ENCODE data around the gene PSME4. TPM values are rescaled to one million over a fixed set of nuclear protein-coding genes. Genes with fewer than 3 reads are reported as not detected.

The PSME4 gene
- total and polyA plus RNA-seq, 2 of the 13 experiments (the other 11 are each of a cell fraction or from before 2014, with no cell fraction given) = 52.1 to 77.8 TPM

- H3K27ac ChIP-seq (ENCODE audit: extremely low read length, insufficient read depth, low read length) = peak overlapping the region; percentile 52
- peak; percentile 54 for DNase-seq (ENCODE audit: low spot score)
- H3K27me3 ChIP-seq (ENCODE audit: control insufficient read depth in 1 of 2, insufficient read depth in 2 of 2, low read length in 2 of 2) = no peaks in the 10 kb centered on the region
- POLR2A ChIA-PET = interaction anchor here (0.9 to 1.8 kb wide), 2 partner anchors 9 to 37 kb away, joined by 3 to 8 read pairs; partner anchors contain the start of gene PSME4
- no peak overlapping the region for H3K4me3 ChIP-seq (replicated peaks in 1 of 3; ENCODE audit: insufficient read depth in 1 of 3, low read depth in 2 of 3, low read length in 3 of 3)
- H2AFZ ChIP-seq (ENCODE audit: low read length) = no peak overlapping the region
- no TSS peak for BruUV-seq (replicated peaks)
- intact Hi-C loops (cut with micrococcal nuclease; ENCODE audit: unreplicated experiment) (no loop called here), in situ Hi-C loops (cut with HindIII; ENCODE audit: extremely low pct_ligation_motif_present, low pct_unique_long_range_greater_than_20kb) (no loop called here)
- H3K9me3 ChIP-seq (ENCODE audit: low read length) = no peaks in the 10 kb centered on the region
- no peaks in the 10 kb centered on the region for H3K79me2 ChIP-seq (ENCODE audit: insufficient read depth, low read length)
- CTCF ChIA-PET (ENCODE audit: low intra/inter-chr PET ratio, low total read pairs) = no interaction called here
- WGBS (ENCODE audit: low lambda C conversion rate) = 55% methylated on average over 2 of the region's 2 CpGs
- H3K4me2 ChIP-seq (ENCODE audit: low read depth, low read length) = peak overlapping the region; percentile 41
- peak; percentile 15 for FAIRE-seq
- H3K4me1 ChIP-seq (ENCODE audit: insufficient read depth, low read length) = peaks cover 28% of the 10 kb centered on the region
- H3K9ac ChIP-seq (ENCODE audit: insufficient read depth, low read depth, low read length) = no peak overlapping the region
- H3K36me3 ChIP-seq (replicated peaks in 1 of 2; ENCODE audit: control insufficient read depth in 1 of 2, insufficient read depth in 2 of 2, low read length in 2 of 2) = no peaks in the 10 kb centered on the region
- H4K20me1 ChIP-seq (ENCODE audit: insufficient read depth, low read length) = no peaks in the 10 kb centered on the region
- ATAC-seq = peak; percentile 83
- TF ChIP-seq PAXIP1 (CRISPR knock-in tag; conservative IDR thresholded peaks at IDR 0.05) (peak; percentile 52; the same call in 1 of the 2 replicates), HNF1A (IDR thresholded peaks at IDR 0.05; ENCODE audit: low read depth) (0 out of 2 replicates have a peak, but pooled peaks have one; percentile 48), HNF1A (CRISPR knock-in tag; IDR thresholded peaks at IDR 0.05; ENCODE audit: borderline replicate concordance) (no peak), CREM (IDR thresholded peaks at IDR 0.05) (no peak), CREM (CRISPR knock-in tag; IDR thresholded peaks at IDR 0.05) (no peak), SOX5 (CRISPR knock-in tag; IDR thresholded peaks at IDR 0.05; ENCODE audit: borderline replicate concordance) (0 out of 2 replicates have a peak, but pooled peaks have one; percentile 13), ASH2L (IDR thresholded peaks at IDR 0.05; ENCODE audit: insufficient read length, low read depth, low read length) (peak; percentile 32), GATAD2A (CRISPR knock-in tag; IDR thresholded peaks at IDR 0.05) (no peak), BCL3 (CRISPR knock-in tag; IDR thresholded peaks at IDR 0.05) (no peak), KMT2B (CRISPR knock-in tag; IDR thresholded peaks at IDR 0.05) (no peak), TFE3 (CRISPR knock-in tag; IDR thresholded peaks at IDR 0.05) (no peak), FOXA1 (IDR thresholded peaks at IDR 0.05) (no peak), FOXA1 (CRISPR knock-in tag; IDR thresholded peaks at IDR 0.05) (no peak), ZMYM4 (CRISPR knock-in tag; IDR thresholded peaks at IDR 0.05) (peak; percentile 5; the same call in 1 of the 2 replicates)
Measured at GRCh38 chr2:54008439-54008838, 37.6 kb upstream of the PSME4 start.

All from HepG2 (cell line).